ENCODE measurements around the gene TSPAN32.
"Not testable (repeated sequence)": the region's sequence is repeated elsewhere in the genome, so short reads cannot be mapped to it uniquely, and the experiment has no call there.

The TSPAN32 gene

GRCh38 chr11:2280208-2280607 is 21.6 kb upstream of the TSPAN32 start:
- no peak for TF ChIP-seq CTCF (conservative IDR thresholded peaks at IDR 0.05; ENCODE audit: low read depth, low read length)
- Histone ChIP-seq H3K36me3 (ENCODE audit: insufficient read depth) (no peaks in the 10 kb centered on the region), H3K27me3 (ENCODE audit: insufficient read depth, low read depth) (peaks cover 89% of the 10 kb centered on the region), H3K4me2 (no peak overlapping the region), H3K9ac (no peak overlapping the region), H3K4me1 (ENCODE audit: low read depth, poor library complexity, severe bottlenecking) (no peaks in the 10 kb centered on the region), H3K79me2 (ENCODE audit: insufficient read depth, low read depth) (no peaks in the 10 kb centered on the region), H3K4me3 (IDR thresholded peaks at IDR 0.05; ENCODE audit: insufficient read depth, low read depth, low read length) (no peak overlapping the region), H4K20me1 (ENCODE audit: insufficient read depth) (no peaks in the 10 kb centered on the region), H2AFZ (ENCODE audit: low read depth) (no peak overlapping the region), H3K27ac (no peak overlapping the region)

GRCh38 chr11:2286350-2286749 is 15.5 kb upstream of the TSPAN32 start:
- H3K27me3 ChIP-seq (ENCODE audit: insufficient read depth, low read depth), result peaks cover 82% of the 10 kb centered on the region
- not testable (repeated sequence) for H3K4me1 ChIP-seq (ENCODE audit: low read depth, poor library complexity, severe bottlenecking); H4K20me1 ChIP-seq (ENCODE audit: insufficient read depth); H3K4me2 ChIP-seq; H3K9ac ChIP-seq; H3K79me2 ChIP-seq (ENCODE audit: insufficient read depth, low read depth); H2AFZ ChIP-seq (ENCODE audit: low read depth); H3K27ac ChIP-seq; H3K36me3 ChIP-seq (ENCODE audit: insufficient read depth); H3K4me3 ChIP-seq (IDR thresholded peaks at IDR 0.05; ENCODE audit: insufficient read depth, low read depth, low read length)

GRCh38 chr11:2287091-2287490 is 14.7 kb upstream of the TSPAN32 start:
- no peaks in the 10 kb centered on the region for H3K4me1 ChIP-seq (ENCODE audit: low read depth, poor library complexity, severe bottlenecking)
- H3K27ac ChIP-seq, result no peak overlapping the region
- no peaks in the 10 kb centered on the region for H4K20me1 ChIP-seq (ENCODE audit: insufficient read depth)
- H3K79me2 ChIP-seq (ENCODE audit: insufficient read depth, low read depth), result no peaks in the 10 kb centered on the region
- no peak overlapping the region for H2AFZ ChIP-seq (ENCODE audit: low read depth)
- H3K4me2 ChIP-seq, result no peak overlapping the region
- no peak for TF ChIP-seq CTCF (conservative IDR thresholded peaks at IDR 0.05; ENCODE audit: low read depth, low read length)
- peaks cover 75% of the 10 kb centered on the region for H3K27me3 ChIP-seq (ENCODE audit: insufficient read depth, low read depth)
- no peaks in the 10 kb centered on the region for H3K36me3 ChIP-seq (ENCODE audit: insufficient read depth)
- no peak overlapping the region for H3K9ac ChIP-seq
- no peak overlapping the region for H3K4me3 ChIP-seq (IDR thresholded peaks at IDR 0.05; ENCODE audit: insufficient read depth, low read depth, low read length)

GRCh38 chr11:2289350-2289749 is 12.5 kb upstream of the TSPAN32 start:
- Histone ChIP-seq H3K79me2 (ENCODE audit: insufficient read depth, low read depth) (no peaks in the 10 kb centered on the region), H3K4me1 (ENCODE audit: low read depth, poor library complexity, severe bottlenecking) (no peaks in the 10 kb centered on the region), H4K20me1 (ENCODE audit: insufficient read depth) (no peaks in the 10 kb centered on the region), H3K4me3 (IDR thresholded peaks at IDR 0.05; ENCODE audit: insufficient read depth, low read depth, low read length) (no peak overlapping the region), H3K9ac (no peak overlapping the region), H3K4me2 (no peak overlapping the region), H3K27ac (no peak overlapping the region), H3K36me3 (ENCODE audit: insufficient read depth) (no peaks in the 10 kb centered on the region), H3K27me3 (ENCODE audit: insufficient read depth, low read depth) (peaks cover 68% of the 10 kb centered on the region), H2AFZ (ENCODE audit: low read depth) (no peak overlapping the region)
- no peak for TF ChIP-seq CTCF (conservative IDR thresholded peaks at IDR 0.05; ENCODE audit: low read depth, low read length)

GRCh38 chr11:2289859-2290258 is 12.0 kb upstream of the TSPAN32 start:
- H3K9ac ChIP-seq, result no peak overlapping the region

More at GRCh38 chr11:2289859-2290258, 12.0 kb upstream of the TSPAN32 start:
- TF ChIP-seq CTCF (conservative IDR thresholded peaks at IDR 0.05; ENCODE audit: low read depth, low read length), result no peak
- Histone ChIP-seq H3K36me3 (ENCODE audit: insufficient read depth) (no peaks in the 10 kb centered on the region), H4K20me1 (ENCODE audit: insufficient read depth) (no peaks in the 10 kb centered on the region), H3K4me2 (no peak overlapping the region), H2AFZ (ENCODE audit: low read depth) (no peak overlapping the region), H3K27ac (no peak overlapping the region), H3K27me3 (ENCODE audit: insufficient read depth, low read depth) (peaks cover 67% of the 10 kb centered on the region), H3K4me1 (ENCODE audit: low read depth, poor library complexity, severe bottlenecking) (no peaks in the 10 kb centered on the region), H3K79me2 (ENCODE audit: insufficient read depth, low read depth) (no peaks in the 10 kb centered on the region), H3K4me3 (IDR thresholded peaks at IDR 0.05; ENCODE audit: insufficient read depth, low read depth, low read length) (no peak overlapping the region)

Data from KMS-11 (cell line).